ENCODE measurements around the gene NPR2. TPM values are rescaled to one million over a fixed set of nuclear protein-coding genes. Genes with fewer than 3 reads are reported as not detected.

NPR2 gene
- polyA plus RNA-seq, 3 donors: 0.48 TPM; not detected in 2

- H3K4me3 Mint-ChIP-seq: no peak overlapping the region
- Histone ChIP-seq H3K79me2 (ENCODE audit: insufficient read depth, low read length) (no peaks in the 10 kb centered on the region), H3K9me3 (replicated peaks in 1 of 2; ENCODE audit: control insufficient read depth in 1 of 2, insufficient read depth in 1 of 2, low read length in 2 of 2) (no peaks in the 10 kb centered on the region), H3K36me3 (replicated peaks in 1 of 2; ENCODE audit: control insufficient read depth in 1 of 2, insufficient read depth in 2 of 2, low read length in 2 of 2) (no peaks in the 10 kb centered on the region), H2AFZ (ENCODE audit: insufficient read depth, low read depth, low read length, poor library complexity, severe bottlenecking) (no peak overlapping the region), H3K4me1 (ENCODE audit: control insufficient read depth in 1 of 2, insufficient read depth in 2 of 2, low read length in 2 of 2) (peaks cover 1 to 3% of the 10 kb centered on the region in 2 donors), H4K20me1 (ENCODE audit: insufficient read depth, low read length) (no peaks in the 10 kb centered on the region), H3K27ac (ENCODE audit: low read depth in 1 of 2, low read length in 2 of 2) (no peak overlapping the region), H3K9ac (ENCODE audit: insufficient read depth, low read length, poor library complexity, severe bottlenecking) (no peak overlapping the region), H3K27me3 (ENCODE audit: control insufficient read depth in 2 of 2, insufficient read depth in 2 of 2, low read length in 2 of 2) (no peaks in the 10 kb centered on the region), H3K4me3 (replicated peaks in 1 of 3; ENCODE audit: low read depth in 2 of 3, low read length in 3 of 3) (no peak overlapping the region), H3K4me2 (replicated peaks; ENCODE audit: extremely low read depth, low read length, poor library complexity, severe bottlenecking) (no peak overlapping the region)
- WGBS (ENCODE audit: insufficient coverage): no CpG with 5 or more reads among the region's 1 CpG
- peaks cover 13% of the 10 kb centered on the region for H3K4me1 Mint-ChIP-seq
- H3K27ac Mint-ChIP-seq: no peak overlapping the region
- no peak for DNase-seq
- no peak for TF ChIP-seq CTCF (IDR thresholded peaks at IDR 0.05)
- H3K9me3 Mint-ChIP-seq: peaks cover 0 to 3% (median 3%) of the 10 kb centered on the region in 7 donors
- H3K27me3 Mint-ChIP-seq (ENCODE audit: low read depth in 3 of 3): peaks cover 0 to 4% (median 2%) of the 10 kb centered on the region in 3 donors
- intact Hi-C loops (cut with micrococcal nuclease): no loop called here
- no peaks in the 10 kb centered on the region for H3K36me3 Mint-ChIP-seq
These were observed 27.6 kb upstream of the NPR2 start for GRCh38 chr9:35763803-35764202.

GRCh38 chr9:35766997-35767396 is 24.4 kb upstream of the NPR2 start:
- peaks cover 0 to 3% (median 3%) of the 10 kb centered on the region in 7 donors for H3K9me3 Mint-ChIP-seq
- WGBS (ENCODE audit: insufficient coverage): no CpG with 5 or more reads among the region's 2 CpGs
- DNase-seq: no peak
- H3K9me3 ChIP-seq (replicated peaks in 1 of 2; ENCODE audit: control insufficient read depth in 1 of 2, insufficient read depth in 1 of 2, low read length in 2 of 2): no peaks in the 10 kb centered on the region
- H3K27ac ChIP-seq (ENCODE audit: low read depth in 1 of 2, low read length in 2 of 2): no peak overlapping the region
- intact Hi-C loops (cut with micrococcal nuclease): no loop called here
- H3K4me2 ChIP-seq (replicated peaks; ENCODE audit: extremely low read depth, low read length, poor library complexity, severe bottlenecking): no peak overlapping the region
- H3K4me1 ChIP-seq (ENCODE audit: control insufficient read depth in 1 of 2, insufficient read depth in 2 of 2, low read length in 2 of 2): no peaks in the 10 kb centered on the region
- H3K9ac ChIP-seq (ENCODE audit: insufficient read depth, low read length, poor library complexity, severe bottlenecking): no peak overlapping the region
- no peaks in the 10 kb centered on the region for H4K20me1 ChIP-seq (ENCODE audit: insufficient read depth, low read length)
- no peak overlapping the region for H3K4me3 Mint-ChIP-seq
- no peaks in the 10 kb centered on the region for H3K36me3 ChIP-seq (replicated peaks in 1 of 2; ENCODE audit: control insufficient read depth in 1 of 2, insufficient read depth in 2 of 2, low read length in 2 of 2)
- no peaks in the 10 kb centered on the region for H3K27me3 ChIP-seq (ENCODE audit: control insufficient read depth in 2 of 2, insufficient read depth in 2 of 2, low read length in 2 of 2)
- no peaks in the 10 kb centered on the region for H3K79me2 ChIP-seq (ENCODE audit: insufficient read depth, low read length)
- H3K36me3 Mint-ChIP-seq: no peaks in the 10 kb centered on the region
- H3K27ac Mint-ChIP-seq: no peak overlapping the region
- H2AFZ ChIP-seq (ENCODE audit: insufficient read depth, low read depth, low read length, poor library complexity, severe bottlenecking): no peak overlapping the region
- H3K27me3 Mint-ChIP-seq (ENCODE audit: low read depth in 3 of 3): peaks cover 0 to 2% (median 0%) of the 10 kb centered on the region in 3 donors
- no peak for TF ChIP-seq CTCF (IDR thresholded peaks at IDR 0.05)
- no peaks in the 10 kb centered on the region for H3K4me1 Mint-ChIP-seq
- no peak overlapping the region for H3K4me3 ChIP-seq (replicated peaks in 1 of 3; ENCODE audit: low read depth in 2 of 3, low read length in 3 of 3)

Data from CD14-positive monocyte (primary cell).